Neural cell (in vitro differentiated cells): Measurements from ENCODE around the gene RTL9. TPM values are rescaled to one million over a fixed set of nuclear protein-coding genes. Genes with fewer than 3 reads are reported as not detected.
"Not testable (repeated sequence)": the region's sequence is repeated elsewhere in the genome, so short reads cannot be mapped to it uniquely, and the experiment has no call there.

Source experiments
- H2AFZ ChIP-seq: fragments of 200-600, 300-800 bp; sonication (generic), shearing (Covaris generic); 2 replicates; pipeline ENCODE4 v1.6.0; 2014; ENCODE audit warnings: low read depth, mild to moderate bottlenecking, antibody characterized with exemption, low read length, moderate library complexity
- H3F3A ChIP-seq: fragments of 200-600 bp; shearing (Covaris generic); 2 replicates; pipeline ENCODE4 v1.6.1; 2016; ENCODE audit warnings: mild to moderate bottlenecking, moderate library complexity, mixed read lengths, antibody characterized with exemption, low read length; ENCODE audit not compliant: insufficient read depth, poor library complexity, severe bottlenecking
- H3K27ac ChIP-seq: fragments of 200-600, 300-800 bp; sonication (generic), shearing (Covaris generic); 2 replicates; pipeline ENCODE4 v1.5.1; 2014; ENCODE audit warnings: mild to moderate bottlenecking, low read length, moderate library complexity
- H3K27me3 ChIP-seq: fragments of 300-800, 200-600 bp; sonication (generic), shearing (Covaris generic); 2 replicates; pipeline ENCODE4 v1.6.0; 2014; ENCODE audit warnings: mild to moderate bottlenecking, low read depth, low read length, moderate library complexity; ENCODE audit not compliant: insufficient read depth
- H3K36me3 ChIP-seq: fragments of 300-800, 200-600 bp; sonication (generic), shearing (Covaris generic); 2 replicates; pipeline ENCODE4 v1.5.1; 2014; ENCODE audit warnings: mild to moderate bottlenecking, antibody characterized with exemption, low read length, moderate library complexity; ENCODE audit not compliant: insufficient read depth
- H3K4me2 ChIP-seq: fragments of 300-800, 200-600 bp; sonication (generic), shearing (Covaris generic); 2 replicates; pipeline ENCODE4 v1.6.0; 2014; ENCODE audit warnings: mild to moderate bottlenecking, low read length
- H3K4me3 ChIP-seq: fragments of 300-800, 200-600 bp; sonication (generic), shearing (Covaris generic); 2 replicates; pipeline ENCODE4 v1.5.1; 2014; ENCODE audit warnings: mild to moderate bottlenecking, low read length, moderate library complexity
- H3K79me2 ChIP-seq: fragments of 200-600 bp; shearing (Covaris generic); replicated peaks from 2 replicates; pipeline ENCODE4 v1.6.0; 2014; ENCODE audit warnings: mild to moderate bottlenecking, low read length, moderate library complexity; ENCODE audit not compliant: insufficient read depth
- H3K9ac ChIP-seq: fragments of 300-800, 200-600 bp; sonication (generic), shearing (Covaris generic); 2 replicates; pipeline ENCODE4 v1.6.1; 2016; ENCODE audit warnings: mild to moderate bottlenecking, low read length, mixed read lengths
- H3K9me2 ChIP-seq: fragments of 200-600 bp; shearing (Covaris generic); 2 replicates; pipeline ENCODE4 v1.6.1; 2016; ENCODE audit warnings: mild to moderate bottlenecking, low read length, mixed read lengths; ENCODE audit not compliant: insufficient read depth
- H3K9me3 ChIP-seq: fragments of 200-600, 300-800 bp; sonication (generic), shearing (Covaris generic); 2 replicates; pipeline ENCODE4 v1.6.1; 2016; ENCODE audit warnings: mild to moderate bottlenecking, mixed run types, low read length, moderate library complexity, mixed read lengths
- H4K20me1 ChIP-seq: fragments of 200-600 bp; shearing (Covaris generic); 2 replicates; pipeline ENCODE4 v1.6.1; 2016; ENCODE audit warnings: mild to moderate bottlenecking, mixed run types; ENCODE audit not compliant: insufficient read depth
- EP300 ChIP-seq: fragments of 450-650 bp; conservative IDR thresholded peaks from 2 replicates; pipeline ENCODE4 v1.6.1; 2014; ENCODE audit warnings: antibody characterized with exemption, mild to moderate bottlenecking, moderate library complexity; ENCODE audit not compliant: poor library complexity, severe bottlenecking
- EZH2 ChIP-seq: fragments of 200-600, 300-800 bp; shearing (Covaris generic), sonication (generic); IDR thresholded peaks from 2 replicates; pipeline ENCODE4 v1.6.1; 2014; ENCODE audit warnings: antibody characterized with exemption, low read length, borderline replicate concordance, mild to moderate bottlenecking; ENCODE audit not compliant: insufficient read depth, poor library complexity, severe bottlenecking
- MXI1 ChIP-seq: fragments of 450-650 bp; conservative IDR thresholded peaks from 2 replicates; pipeline ENCODE4 v1.6.1; 2014; ENCODE audit warnings: antibody characterized with exemption, mild to moderate bottlenecking; ENCODE audit not compliant: poor library complexity, severe bottlenecking
- POLR2AphosphoS5 ChIP-seq: IDR thresholded peaks from 2 replicates; pipeline ENCODE4 v1.6.1; 2012
- RAD21 ChIP-seq: fragments of 450-650 bp; conservative IDR thresholded peaks from 2 replicates; pipeline ENCODE4 v1.6.1; 2014; ENCODE audit warnings: antibody characterized with exemption, mild to moderate bottlenecking, moderate library complexity
- SMC3 ChIP-seq: fragments of 450-650 bp; conservative IDR thresholded peaks from 2 replicates; pipeline ENCODE4 v1.6.1; 2014; ENCODE audit warnings: antibody characterized with exemption, mild to moderate bottlenecking, moderate library complexity; ENCODE audit not compliant: poor library complexity
- TAF1 ChIP-seq: IDR thresholded peaks from 2 replicates; pipeline ENCODE4 v1.6.1; 2012; ENCODE audit warnings: low read depth
- polyA plus RNA-seq: library from polyadenylated mRNA; depleted of rRNA; stranded (reverse); fragments of >200 nt; gene quantifications from 2 replicates; pipeline ENCODE4 v1.2.3, GENCODE V29; 2014
- TF ChIP-seq, protein P1 (sequence below): fragments of 450-650 bp; IDR thresholded peaks from 2 replicates; pipeline ENCODE4 v1.5.1; 2014; ENCODE audit warnings: antibody characterized with exemption, mild to moderate bottlenecking, moderate library complexity; ENCODE audit not compliant: poor library complexity, severe bottlenecking
- TF ChIP-seq, protein P2 (sequence below): IDR thresholded peaks from 2 replicates; pipeline ENCODE4 v1.6.1; 2012; ENCODE audit warnings: borderline replicate concordance

RTL9 gene
- polyA plus RNA-seq, 1 donor from 2014 or later: 0.58 TPM

DNA sequence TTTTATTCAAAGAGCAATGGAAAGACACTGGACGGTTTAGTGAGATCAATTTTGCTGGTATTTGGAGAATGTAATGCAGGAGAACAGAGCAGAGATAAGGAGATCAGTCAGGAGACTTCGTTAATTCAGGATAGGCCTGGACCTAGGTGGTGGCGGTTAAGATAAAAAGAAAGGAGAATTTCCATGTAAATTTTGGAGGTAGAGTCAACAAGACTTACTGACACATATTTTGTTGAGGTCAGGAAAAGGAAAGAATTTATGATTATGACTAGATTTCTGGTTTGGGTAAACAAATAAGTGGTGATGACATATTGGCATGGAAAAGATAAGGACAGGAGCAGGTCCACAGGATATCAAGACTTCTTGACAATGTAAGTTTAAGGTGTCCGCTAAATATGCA is 31.9 kb upstream of the RTL9 start:
- H3K4me2 ChIP-seq: no peak overlapping the region
- no peak overlapping the region for H3K27ac ChIP-seq
- H3K9ac ChIP-seq: no peak overlapping the region
- H3K4me3 ChIP-seq: no peak overlapping the region
- no peaks in the 10 kb centered on the region for H3K27me3 ChIP-seq
- no peaks in the 10 kb centered on the region for H3K79me2 ChIP-seq
- no peaks in the 10 kb centered on the region for H3K9me3 ChIP-seq
- no peaks in the 10 kb centered on the region for H3F3A ChIP-seq
- no peaks in the 10 kb centered on the region for H3K36me3 ChIP-seq
- no peaks in the 10 kb centered on the region for H4K20me1 ChIP-seq
- H2AFZ ChIP-seq: no peak overlapping the region
- no peaks in the 10 kb centered on the region for H3K9me2 ChIP-seq
- TF ChIP-seq POLR2AphosphoS5: no peak
- no peak for TF ChIP-seq EZH2
- TF ChIP-seq, protein P1, sequence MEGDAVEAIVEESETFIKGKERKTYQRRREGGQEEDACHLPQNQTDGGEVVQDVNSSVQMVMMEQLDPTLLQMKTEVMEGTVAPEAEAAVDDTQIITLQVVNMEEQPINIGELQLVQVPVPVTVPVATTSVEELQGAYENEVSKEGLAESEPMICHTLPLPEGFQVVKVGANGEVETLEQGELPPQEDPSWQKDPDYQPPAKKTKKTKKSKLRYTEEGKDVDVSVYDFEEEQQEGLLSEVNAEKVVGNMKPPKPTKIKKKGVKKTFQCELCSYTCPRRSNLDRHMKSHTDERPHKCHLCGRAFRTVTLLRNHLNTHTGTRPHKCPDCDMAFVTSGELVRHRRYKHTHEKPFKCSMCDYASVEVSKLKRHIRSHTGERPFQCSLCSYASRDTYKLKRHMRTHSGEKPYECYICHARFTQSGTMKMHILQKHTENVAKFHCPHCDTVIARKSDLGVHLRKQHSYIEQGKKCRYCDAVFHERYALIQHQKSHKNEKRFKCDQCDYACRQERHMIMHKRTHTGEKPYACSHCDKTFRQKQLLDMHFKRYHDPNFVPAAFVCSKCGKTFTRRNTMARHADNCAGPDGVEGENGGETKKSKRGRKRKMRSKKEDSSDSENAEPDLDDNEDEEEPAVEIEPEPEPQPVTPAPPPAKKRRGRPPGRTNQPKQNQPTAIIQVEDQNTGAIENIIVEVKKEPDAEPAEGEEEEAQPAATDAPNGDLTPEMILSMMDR: no peak

DNA sequence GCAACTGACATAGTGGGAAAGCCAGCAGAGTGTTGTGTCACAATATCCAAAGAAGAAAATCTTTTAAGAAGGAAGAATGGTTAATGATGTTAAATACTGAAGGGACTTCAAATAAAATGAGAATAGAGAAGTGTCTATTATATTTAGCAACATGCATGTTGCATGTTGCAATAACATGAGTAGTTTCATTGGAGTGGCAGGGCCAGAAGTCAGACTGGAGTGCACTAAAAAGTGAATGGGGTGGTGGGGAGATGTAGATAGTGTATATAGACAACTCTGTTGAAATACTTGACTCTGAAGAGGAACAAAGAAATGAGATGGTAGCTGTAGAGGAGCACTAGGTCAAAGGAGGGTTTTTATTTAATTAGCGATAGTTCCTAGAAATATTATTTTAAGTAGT is 31.3 kb upstream of the RTL9 start:
- Histone ChIP-seq H3K36me3 (no peaks in the 10 kb centered on the region), H3K79me2 (no peaks in the 10 kb centered on the region), H3K4me3 (no peak overlapping the region), H3K9me2 (no peaks in the 10 kb centered on the region), H3K27me3 (no peaks in the 10 kb centered on the region), H3K4me2 (no peak overlapping the region), H3K27ac (no peak overlapping the region), H4K20me1 (no peaks in the 10 kb centered on the region), H3F3A (no peaks in the 10 kb centered on the region), H3K9me3 (no peaks in the 10 kb centered on the region), H3K9ac (no peak overlapping the region), H2AFZ (no peak overlapping the region)
- TF ChIP-seq, protein P2, sequence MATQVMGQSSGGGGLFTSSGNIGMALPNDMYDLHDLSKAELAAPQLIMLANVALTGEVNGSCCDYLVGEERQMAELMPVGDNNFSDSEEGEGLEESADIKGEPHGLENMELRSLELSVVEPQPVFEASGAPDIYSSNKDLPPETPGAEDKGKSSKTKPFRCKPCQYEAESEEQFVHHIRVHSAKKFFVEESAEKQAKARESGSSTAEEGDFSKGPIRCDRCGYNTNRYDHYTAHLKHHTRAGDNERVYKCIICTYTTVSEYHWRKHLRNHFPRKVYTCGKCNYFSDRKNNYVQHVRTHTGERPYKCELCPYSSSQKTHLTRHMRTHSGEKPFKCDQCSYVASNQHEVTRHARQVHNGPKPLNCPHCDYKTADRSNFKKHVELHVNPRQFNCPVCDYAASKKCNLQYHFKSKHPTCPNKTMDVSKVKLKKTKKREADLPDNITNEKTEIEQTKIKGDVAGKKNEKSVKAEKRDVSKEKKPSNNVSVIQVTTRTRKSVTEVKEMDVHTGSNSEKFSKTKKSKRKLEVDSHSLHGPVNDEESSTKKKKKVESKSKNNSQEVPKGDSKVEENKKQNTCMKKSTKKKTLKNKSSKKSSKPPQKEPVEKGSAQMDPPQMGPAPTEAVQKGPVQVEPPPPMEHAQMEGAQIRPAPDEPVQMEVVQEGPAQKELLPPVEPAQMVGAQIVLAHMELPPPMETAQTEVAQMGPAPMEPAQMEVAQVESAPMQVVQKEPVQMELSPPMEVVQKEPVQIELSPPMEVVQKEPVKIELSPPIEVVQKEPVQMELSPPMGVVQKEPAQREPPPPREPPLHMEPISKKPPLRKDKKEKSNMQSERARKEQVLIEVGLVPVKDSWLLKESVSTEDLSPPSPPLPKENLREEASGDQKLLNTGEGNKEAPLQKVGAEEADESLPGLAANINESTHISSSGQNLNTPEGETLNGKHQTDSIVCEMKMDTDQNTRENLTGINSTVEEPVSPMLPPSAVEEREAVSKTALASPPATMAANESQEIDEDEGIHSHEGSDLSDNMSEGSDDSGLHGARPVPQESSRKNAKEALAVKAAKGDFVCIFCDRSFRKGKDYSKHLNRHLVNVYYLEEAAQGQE: no peak
- TF ChIP-seq RAD21 (no peak), SMC3 (no peak), EP300 (no peak), TAF1 (no peak), POLR2AphosphoS5 (no peak), MXI1 (no peak)

DNA sequence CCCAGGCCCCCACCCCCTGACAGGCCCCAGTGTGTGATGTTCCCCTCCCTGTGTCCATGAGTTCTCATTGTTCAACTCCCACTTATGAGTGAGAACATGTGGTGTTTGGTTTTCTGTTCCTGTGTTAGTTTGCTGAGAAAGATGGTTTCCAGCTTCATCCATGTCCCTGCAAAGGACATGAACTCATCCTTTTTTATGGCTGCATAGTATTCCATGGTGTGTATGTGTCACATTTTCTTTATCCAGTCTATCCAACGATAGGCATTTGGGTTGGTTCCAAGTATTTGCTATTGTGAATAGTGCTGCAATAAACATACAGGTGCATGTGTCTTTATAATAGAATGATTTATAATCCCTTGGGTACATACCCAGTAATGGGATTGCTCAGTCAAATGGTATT is 30.0 kb upstream of the RTL9 start:
- H3K4me3 ChIP-seq, H2AFZ ChIP-seq, H3K4me2 ChIP-seq, H3K79me2 ChIP-seq, H3K36me3 ChIP-seq, H4K20me1 ChIP-seq, H3F3A ChIP-seq, H3K27ac ChIP-seq, H3K9ac ChIP-seq, H3K27me3 ChIP-seq, H3K9me3 ChIP-seq, H3K9me2 ChIP-seq: not testable (repeated sequence)
